ENCODE results near the gene PIK3R6.

PIK3R6 gene

DNA sequence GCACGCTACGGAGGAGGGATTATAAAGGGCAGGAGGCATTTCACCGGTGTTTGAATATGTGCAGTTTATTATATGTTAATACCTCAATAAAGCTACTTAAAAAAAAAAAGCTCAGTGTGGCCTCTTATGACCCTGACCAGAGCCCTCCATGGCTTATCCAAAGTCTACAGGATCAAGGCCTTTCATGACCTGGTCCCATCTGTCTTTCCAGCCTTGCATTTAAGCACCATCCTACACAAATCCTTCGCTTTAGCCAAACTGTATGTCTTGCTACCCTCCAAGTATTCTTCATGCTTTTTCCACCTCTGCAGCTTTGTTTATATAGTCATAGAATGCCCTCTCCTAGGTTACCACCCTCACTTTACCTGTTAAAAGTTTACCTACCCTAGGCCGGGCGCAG, 74.8 kb downstream of the PIK3R6 start:
- Histone ChIP-seq H4K20me1 (ENCODE audit: insufficient read depth, low read length, poor library complexity, severe bottlenecking) (no peaks in the 10 kb centered on the region), H3K4me3 (ENCODE audit: low read length, poor library complexity, severe bottlenecking) (no peak overlapping the region), H2AFZ (ENCODE audit: low read length) (no peak overlapping the region), H3F3A (ENCODE audit: low read depth) (no peaks in the 10 kb centered on the region), H3K4me2 (ENCODE audit: low read depth, low read length, poor library complexity, severe bottlenecking) (no peak overlapping the region), H3K4me1 (ENCODE audit: insufficient read depth, low read length, poor library complexity, severe bottlenecking) (no peaks in the 10 kb centered on the region), H3K36me3 (ENCODE audit: insufficient read depth, low read length) (no peaks in the 10 kb centered on the region; the same call in 1 of the 2 replicates), H3K79me2 (ENCODE audit: insufficient read depth, low read length) (no peaks in the 10 kb centered on the region), H3K27me3 (ENCODE audit: insufficient read depth, low read length, poor library complexity, severe bottlenecking) (no peaks in the 10 kb centered on the region), H3K9me2 (replicated peaks; ENCODE audit: low read depth, low read length) (no peaks in the 10 kb centered on the region), H3K9ac (ENCODE audit: low read depth, low read length, poor library complexity, severe bottlenecking) (no peak overlapping the region), H3K9me3 (ENCODE audit: insufficient read depth, low read depth, low read length) (no peaks in the 10 kb centered on the region)
- TF ChIP-seq, protein P1, sequence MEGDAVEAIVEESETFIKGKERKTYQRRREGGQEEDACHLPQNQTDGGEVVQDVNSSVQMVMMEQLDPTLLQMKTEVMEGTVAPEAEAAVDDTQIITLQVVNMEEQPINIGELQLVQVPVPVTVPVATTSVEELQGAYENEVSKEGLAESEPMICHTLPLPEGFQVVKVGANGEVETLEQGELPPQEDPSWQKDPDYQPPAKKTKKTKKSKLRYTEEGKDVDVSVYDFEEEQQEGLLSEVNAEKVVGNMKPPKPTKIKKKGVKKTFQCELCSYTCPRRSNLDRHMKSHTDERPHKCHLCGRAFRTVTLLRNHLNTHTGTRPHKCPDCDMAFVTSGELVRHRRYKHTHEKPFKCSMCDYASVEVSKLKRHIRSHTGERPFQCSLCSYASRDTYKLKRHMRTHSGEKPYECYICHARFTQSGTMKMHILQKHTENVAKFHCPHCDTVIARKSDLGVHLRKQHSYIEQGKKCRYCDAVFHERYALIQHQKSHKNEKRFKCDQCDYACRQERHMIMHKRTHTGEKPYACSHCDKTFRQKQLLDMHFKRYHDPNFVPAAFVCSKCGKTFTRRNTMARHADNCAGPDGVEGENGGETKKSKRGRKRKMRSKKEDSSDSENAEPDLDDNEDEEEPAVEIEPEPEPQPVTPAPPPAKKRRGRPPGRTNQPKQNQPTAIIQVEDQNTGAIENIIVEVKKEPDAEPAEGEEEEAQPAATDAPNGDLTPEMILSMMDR (conservative IDR thresholded peaks at IDR 0.05; ENCODE audit: low read length): no peak
- TF ChIP-seq EZH2phosphoT487 (IDR thresholded peaks at IDR 0.05; ENCODE audit: borderline replicate concordance): no peak

DNA sequence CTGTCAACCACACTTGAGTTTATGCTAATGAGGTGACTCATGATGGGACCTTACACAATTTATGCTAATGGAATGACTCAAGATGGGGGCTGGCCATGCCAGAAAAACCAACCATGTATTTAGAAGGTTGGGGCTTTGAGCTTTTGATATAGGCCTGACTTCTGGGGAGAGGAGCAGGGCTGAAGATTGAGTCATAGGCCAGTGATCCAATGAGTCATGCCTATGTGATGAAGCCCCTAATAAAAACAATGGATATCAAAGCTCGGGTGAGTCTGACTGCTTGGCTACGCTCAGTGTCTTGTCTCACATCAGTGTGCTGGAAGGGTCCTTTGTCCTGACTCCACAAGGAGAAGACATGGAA, 75.6 kb downstream of the PIK3R6 start:
- no peaks in the 10 kb centered on the region for H3K9me2 ChIP-seq (replicated peaks; ENCODE audit: low read depth, low read length)
- H3K79me2 ChIP-seq (ENCODE audit: insufficient read depth, low read length): no peaks in the 10 kb centered on the region
- no peak overlapping the region for H2AFZ ChIP-seq (ENCODE audit: low read length)
- no peaks in the 10 kb centered on the region for H4K20me1 ChIP-seq (ENCODE audit: insufficient read depth, low read length, poor library complexity, severe bottlenecking)
- no peaks in the 10 kb centered on the region for H3F3A ChIP-seq (ENCODE audit: low read depth)
- no peaks in the 10 kb centered on the region for H3K4me1 ChIP-seq (ENCODE audit: insufficient read depth, low read length, poor library complexity, severe bottlenecking)
- no peak overlapping the region for H3K4me3 ChIP-seq (ENCODE audit: low read length, poor library complexity, severe bottlenecking)
- H3K36me3 ChIP-seq (ENCODE audit: insufficient read depth, low read length): no peaks in the 10 kb centered on the region
- H3K27me3 ChIP-seq (ENCODE audit: insufficient read depth, low read length, poor library complexity, severe bottlenecking): no peaks in the 10 kb centered on the region
- no peaks in the 10 kb centered on the region for H3K9me3 ChIP-seq (ENCODE audit: insufficient read depth, low read depth, low read length)
- no peak overlapping the region for H3K9ac ChIP-seq (ENCODE audit: low read depth, low read length, poor library complexity, severe bottlenecking)
- no peak overlapping the region for H3K4me2 ChIP-seq (ENCODE audit: low read depth, low read length, poor library complexity, severe bottlenecking)
- TF ChIP-seq, protein P1 (conservative IDR thresholded peaks at IDR 0.05; ENCODE audit: low read length): no peak
- no peak for TF ChIP-seq EZH2phosphoT487 (IDR thresholded peaks at IDR 0.05; ENCODE audit: borderline replicate concordance)

DNA sequence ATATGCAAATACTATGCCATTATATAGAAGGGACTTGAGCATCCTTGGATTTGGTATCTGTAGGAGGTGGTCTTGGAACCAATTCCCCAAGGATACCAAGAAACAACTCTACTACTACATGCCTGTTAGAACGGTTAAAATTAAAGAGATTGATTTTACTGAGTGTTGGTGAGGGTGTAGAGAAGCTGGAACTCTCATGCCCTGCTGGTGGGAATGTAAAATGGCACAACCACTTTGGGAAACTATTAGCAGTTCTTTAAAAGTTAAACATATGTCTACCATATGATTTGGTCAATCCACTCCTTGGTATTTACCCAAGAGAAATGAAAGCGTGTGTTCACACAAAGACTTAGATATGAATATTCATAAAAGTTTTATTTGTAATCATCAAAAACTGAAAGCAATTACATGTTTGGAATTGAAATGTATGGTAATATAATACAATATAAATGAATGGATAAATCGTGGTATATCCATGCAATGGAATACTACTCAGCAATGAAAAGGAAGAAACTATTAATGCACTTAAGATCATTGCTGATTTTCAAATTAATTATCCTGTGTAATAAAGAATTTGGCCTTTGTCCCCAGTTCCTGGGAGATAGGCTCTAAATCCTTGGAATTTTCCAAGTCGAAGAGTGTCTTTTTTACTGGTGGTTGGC, 76.1 kb downstream of the PIK3R6 start:
- Histone ChIP-seq H3K36me3 (ENCODE audit: insufficient read depth, low read length) (no peaks in the 10 kb centered on the region), H3K4me3 (ENCODE audit: low read length, poor library complexity, severe bottlenecking) (no peak overlapping the region), H3K4me2 (ENCODE audit: low read depth, low read length, poor library complexity, severe bottlenecking) (no peak overlapping the region), H3K9me3 (ENCODE audit: insufficient read depth, low read depth, low read length) (no peaks in the 10 kb centered on the region), H3K9ac (ENCODE audit: low read depth, low read length, poor library complexity, severe bottlenecking) (no peak overlapping the region), H2AFZ (ENCODE audit: low read length) (no peak overlapping the region), H3K4me1 (ENCODE audit: insufficient read depth, low read length, poor library complexity, severe bottlenecking) (no peaks in the 10 kb centered on the region), H4K20me1 (ENCODE audit: insufficient read depth, low read length, poor library complexity, severe bottlenecking) (no peaks in the 10 kb centered on the region), H3K79me2 (ENCODE audit: insufficient read depth, low read length) (no peaks in the 10 kb centered on the region), H3K9me2 (replicated peaks; ENCODE audit: low read depth, low read length) (no peaks in the 10 kb centered on the region), H3K27me3 (ENCODE audit: insufficient read depth, low read length, poor library complexity, severe bottlenecking) (no peaks in the 10 kb centered on the region), H3F3A (ENCODE audit: low read depth) (no peaks in the 10 kb centered on the region)
- no peak for TF ChIP-seq EZH2phosphoT487 (IDR thresholded peaks at IDR 0.05; ENCODE audit: borderline replicate concordance)
- TF ChIP-seq, protein P1 (conservative IDR thresholded peaks at IDR 0.05; ENCODE audit: low read length): no peak
